Measurements from ENCODE around the gene DOK6. TPM values are rescaled to one million over a fixed set of nuclear protein-coding genes. Genes with fewer than 3 reads are reported as not detected.

DOK6 gene
- total RNA-seq, 1 donor from 2014 or later = 3.2 TPM

DNA sequence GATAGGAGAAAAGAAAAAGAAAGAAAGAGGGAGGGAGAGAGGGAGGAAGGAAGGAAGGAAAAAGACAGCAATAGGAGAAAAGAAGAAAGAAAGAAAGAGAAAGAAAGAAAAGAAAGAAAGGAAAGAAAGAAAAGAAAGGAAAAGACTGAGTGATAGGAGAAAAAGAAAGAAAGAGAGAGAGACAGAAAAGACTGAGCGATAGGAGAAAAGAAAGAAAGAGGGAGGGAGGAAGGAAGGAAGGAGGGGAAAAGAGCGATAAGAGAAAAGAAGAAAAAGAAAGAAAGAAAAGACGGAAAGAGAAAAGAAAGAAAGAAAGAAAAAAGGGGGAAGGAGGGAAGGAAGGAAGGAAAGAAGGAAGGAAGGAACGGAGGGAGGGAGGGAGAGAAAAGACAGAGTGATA lies 216.7 kb downstream of the DOK6 start:
- H3K9me3 ChIP-seq = no peaks in the 10 kb centered on the region
- H3K4me3 ChIP-seq = no peak overlapping the region
- no peaks in the 10 kb centered on the region for H3K36me3 ChIP-seq
- TF ChIP-seq, protein P1, sequence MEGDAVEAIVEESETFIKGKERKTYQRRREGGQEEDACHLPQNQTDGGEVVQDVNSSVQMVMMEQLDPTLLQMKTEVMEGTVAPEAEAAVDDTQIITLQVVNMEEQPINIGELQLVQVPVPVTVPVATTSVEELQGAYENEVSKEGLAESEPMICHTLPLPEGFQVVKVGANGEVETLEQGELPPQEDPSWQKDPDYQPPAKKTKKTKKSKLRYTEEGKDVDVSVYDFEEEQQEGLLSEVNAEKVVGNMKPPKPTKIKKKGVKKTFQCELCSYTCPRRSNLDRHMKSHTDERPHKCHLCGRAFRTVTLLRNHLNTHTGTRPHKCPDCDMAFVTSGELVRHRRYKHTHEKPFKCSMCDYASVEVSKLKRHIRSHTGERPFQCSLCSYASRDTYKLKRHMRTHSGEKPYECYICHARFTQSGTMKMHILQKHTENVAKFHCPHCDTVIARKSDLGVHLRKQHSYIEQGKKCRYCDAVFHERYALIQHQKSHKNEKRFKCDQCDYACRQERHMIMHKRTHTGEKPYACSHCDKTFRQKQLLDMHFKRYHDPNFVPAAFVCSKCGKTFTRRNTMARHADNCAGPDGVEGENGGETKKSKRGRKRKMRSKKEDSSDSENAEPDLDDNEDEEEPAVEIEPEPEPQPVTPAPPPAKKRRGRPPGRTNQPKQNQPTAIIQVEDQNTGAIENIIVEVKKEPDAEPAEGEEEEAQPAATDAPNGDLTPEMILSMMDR (IDR thresholded peaks at IDR 0.05) = no peak
- H3K27me3 ChIP-seq (ENCODE audit: low read depth) = no peaks in the 10 kb centered on the region
- no peak for ATAC-seq
- H3K4me1 ChIP-seq = no peaks in the 10 kb centered on the region
- H3K27ac ChIP-seq = no peak overlapping the region
- no peak for DNase-seq
- intact Hi-C loops (cut with DNase I) = no loop called here

- intact Hi-C loops (cut with DNase I) = no loop called here
- TF ChIP-seq, protein P1 (IDR thresholded peaks at IDR 0.05) = no peak
- ATAC-seq = no peak
Measured at GRCh38 chr18:69617888-69618287, 217.2 kb downstream of the DOK6 start.

GRCh38 chr18:69622184-69622583 lies 221.5 kb downstream of the DOK6 start:
- H3K27ac ChIP-seq = no peak overlapping the region
- H3K27me3 ChIP-seq (ENCODE audit: low read depth) = no peaks in the 10 kb centered on the region
- ATAC-seq (no peak), DNase-seq (no peak)
- no peaks in the 10 kb centered on the region for H3K36me3 ChIP-seq
- intact Hi-C loops (cut with DNase I) = no loop called here
- no peaks in the 10 kb centered on the region for H3K4me1 ChIP-seq
- no peak overlapping the region for H3K4me3 ChIP-seq
- no peaks in the 10 kb centered on the region for H3K9me3 ChIP-seq
- TF ChIP-seq, protein P1 (IDR thresholded peaks at IDR 0.05) = no peak

More at GRCh38 chr18:69617888-69618287, 217.2 kb downstream of the DOK6 start:
- Histone ChIP-seq H3K27me3 (ENCODE audit: low read depth) (no peaks in the 10 kb centered on the region), H3K27ac (no peak overlapping the region), H3K36me3 (no peaks in the 10 kb centered on the region), H3K4me3 (no peak overlapping the region), H3K4me1 (no peaks in the 10 kb centered on the region), H3K9me3 (no peaks in the 10 kb centered on the region)
- no peak for DNase-seq

DNA sequence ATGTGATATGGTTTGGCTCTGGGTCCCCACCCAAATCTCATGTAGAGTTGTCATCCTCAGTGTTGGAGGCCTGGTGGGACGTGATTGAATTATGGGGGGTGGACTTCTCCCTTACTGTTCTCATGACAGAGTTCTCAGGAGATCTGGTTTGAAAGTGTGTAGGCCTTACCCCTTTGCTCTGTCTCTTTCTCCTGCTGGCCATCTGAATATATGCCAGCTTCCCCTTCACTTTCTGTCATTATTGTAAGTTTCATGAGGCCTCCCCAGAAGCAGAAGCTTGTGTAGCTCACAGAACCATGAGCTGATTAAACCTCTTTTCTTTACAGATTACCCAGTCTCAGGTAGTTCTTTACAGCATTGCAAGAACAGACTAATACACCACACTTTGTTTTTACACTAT lies 222.3 kb downstream of the DOK6 start:
- H3K36me3 ChIP-seq = no peaks in the 10 kb centered on the region
- intact Hi-C loops (cut with DNase I) = no loop called here
- DNase-seq (no peak), ATAC-seq (no peak)
- no peaks in the 10 kb centered on the region for H3K27me3 ChIP-seq (ENCODE audit: low read depth)
- no peaks in the 10 kb centered on the region for H3K9me3 ChIP-seq
- no peaks in the 10 kb centered on the region for H3K4me1 ChIP-seq
- H3K27ac ChIP-seq = no peak overlapping the region
- no peak overlapping the region for H3K4me3 ChIP-seq
- TF ChIP-seq, protein P1 (IDR thresholded peaks at IDR 0.05) = no peak

DNA sequence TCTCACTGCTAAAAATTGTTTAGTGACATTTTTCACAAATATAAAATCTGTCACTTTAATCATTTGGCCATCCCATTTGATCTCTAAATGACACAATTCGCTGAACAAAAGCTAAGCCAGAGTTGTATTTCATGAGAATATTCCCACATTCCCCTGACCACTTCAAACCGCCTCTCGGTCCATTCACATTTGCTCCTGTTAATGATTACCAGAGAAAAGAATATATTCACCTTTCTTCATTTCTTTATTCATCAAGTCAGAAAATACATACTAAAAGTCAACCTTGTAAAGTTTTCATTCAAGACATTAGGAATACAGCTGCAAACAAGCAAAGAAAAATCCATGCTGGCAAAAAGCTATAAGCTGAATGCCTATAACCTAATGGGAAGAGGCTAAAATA lies 225.5 kb downstream of the DOK6 start:
- H3K4me3 ChIP-seq = no peak overlapping the region
- DNase-seq = no peak
- intact Hi-C loops (cut with DNase I) = no loop called here
- TF ChIP-seq, protein P1 (IDR thresholded peaks at IDR 0.05) = no peak
- H3K9me3 ChIP-seq = no peaks in the 10 kb centered on the region
- no peak overlapping the region for H3K27ac ChIP-seq
- ATAC-seq = no peak
- H3K27me3 ChIP-seq (ENCODE audit: low read depth) = no peaks in the 10 kb centered on the region
- H3K36me3 ChIP-seq = no peaks in the 10 kb centered on the region
- no peaks in the 10 kb centered on the region for H3K4me1 ChIP-seq

Measured in lower lobe of right lung (tissue), 2 donors.